Measurements from ENCODE around the gene CHIA.

CHIA gene

DNA sequence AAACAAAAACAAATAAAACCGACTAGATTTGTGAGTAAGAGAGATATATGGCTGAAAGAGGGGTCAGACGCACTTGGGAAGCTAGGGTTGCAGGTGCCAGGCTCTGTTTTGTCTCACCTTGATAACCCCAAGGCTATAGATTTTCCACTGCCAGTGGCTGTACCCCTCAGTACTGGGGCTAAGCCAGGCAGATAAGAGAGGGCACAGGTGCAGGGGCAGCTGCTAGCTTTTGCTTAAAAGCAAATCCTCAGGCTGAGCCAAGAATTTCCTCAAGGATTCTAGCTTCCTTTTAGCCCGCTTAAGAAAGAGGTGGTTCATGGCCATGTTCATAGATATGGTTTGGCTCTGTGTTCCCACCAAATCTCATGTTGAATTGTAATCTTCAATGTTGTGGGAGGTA is 79.0 kb downstream of the CHIA start:
- no peak for FAIRE-seq

All from islet of Langerhans (tissue), 1 donor.